Gastrocnemius medialis (tissue), 4 donors: Measurements from ENCODE around the gene XPR1.
"Not testable (repeated sequence)": the region's sequence is repeated elsewhere in the genome, so short reads cannot be mapped to it uniquely, and the experiment has no call there.

Experiments
- CTCF ChIP-seq, 5 experiments: fragments of 450-650 bp in 3 of 5; fragments of 200-600 bp in 2 of 5; sonication (generic) in 2 of 5; IDR thresholded peaks in 4 of 5; conservative IDR thresholded peaks in 1 of 5; 1 replicate in 4 of 5; 2 replicates in 1 of 5; pipeline ENCODE4 v1.5.1; 2016 to 2019; ENCODE audit warnings: antibody characterized with exemption in 5 of 5, mild to moderate bottlenecking in 3 of 5, moderate library complexity in 3 of 5
- POLR2A ChIP-seq, 2 donors: fragments of 450-650 bp; IDR thresholded peaks; one replicate each; pipeline ENCODE4 v1.6.1; 2017; ENCODE audit warnings: antibody characterized with exemption in 2 of 2, mild to moderate bottlenecking in 2 of 2, moderate library complexity in 2 of 2

DNA sequence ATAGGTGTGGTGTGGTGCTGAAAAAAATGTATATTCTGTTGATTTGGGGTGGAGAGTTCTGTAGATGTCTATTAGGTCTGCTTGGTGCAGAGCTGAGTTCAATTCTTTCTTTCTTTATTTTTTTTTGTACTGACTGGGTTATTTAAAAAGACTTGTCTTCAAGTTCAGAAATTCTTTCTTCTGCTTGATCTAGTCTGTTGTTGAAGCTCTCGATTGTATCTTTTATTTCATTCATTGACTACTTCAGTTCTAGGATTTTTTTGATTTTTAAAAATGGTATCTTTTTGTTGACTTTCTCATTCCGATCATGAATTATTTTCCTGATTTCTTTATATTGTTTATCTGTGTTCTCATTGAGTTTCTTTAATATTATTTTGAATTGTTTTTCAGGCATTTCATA, 70.6 kb downstream of the XPR1 start:
- not testable (repeated sequence) for TF ChIP-seq CTCF (IDR thresholded peaks at IDR 0.05 in 4 of 5, conservative IDR thresholded peaks at IDR 0.05 in 1 of 5); POLR2A (IDR thresholded peaks at IDR 0.05)
